Measurements from ENCODE around the gene SMARCA4.

The SMARCA4 gene

DNA sequence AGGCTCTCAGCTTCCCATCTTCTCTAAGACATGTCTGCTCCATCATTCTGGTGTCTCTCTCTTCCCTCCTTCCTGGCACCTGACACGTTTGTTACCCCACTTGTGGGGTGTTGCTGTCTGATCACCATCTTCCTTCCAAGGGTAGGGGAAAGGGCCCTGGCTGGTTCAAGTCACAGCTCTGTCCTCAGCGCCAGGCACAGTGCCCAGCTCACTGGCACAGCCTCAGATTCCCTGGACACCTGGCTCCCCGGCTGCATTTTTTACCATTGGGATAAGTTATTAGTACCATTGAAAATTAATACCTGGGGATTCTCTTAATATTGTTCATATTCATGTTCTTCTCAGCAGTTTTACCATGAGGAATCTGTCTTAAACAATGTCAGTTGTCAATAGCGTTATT lies 77.7 kb downstream of the SMARCA4 start:
- DNase-seq: no peak

- DNase-seq: no peak
These were observed 80.4 kb downstream of the SMARCA4 start for GRCh38 chr19:11041194-11041593.

- DNase-seq: no peak
These were observed 81.3 kb downstream of the SMARCA4 start for GRCh38 chr19:11041966-11042627.

DNA sequence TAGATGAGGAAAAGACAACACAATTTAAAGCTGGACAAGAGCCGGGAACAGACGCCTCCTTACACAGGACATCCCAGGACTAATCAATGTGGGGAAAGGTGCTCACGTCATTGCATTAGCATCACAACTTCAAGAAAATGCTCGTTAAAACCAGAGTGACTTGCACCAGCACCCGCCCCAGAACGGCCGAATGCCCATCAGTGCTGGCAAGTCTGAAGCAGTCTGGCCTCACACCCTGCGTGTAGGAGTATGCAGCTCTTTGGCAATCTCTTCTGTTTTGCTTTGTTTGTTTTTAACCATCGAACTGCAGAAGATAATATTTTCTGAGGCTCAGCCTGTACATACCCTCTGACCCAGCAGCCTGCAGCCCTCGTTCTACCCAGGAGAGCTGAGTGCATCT lies 83.6 kb downstream of the SMARCA4 start:
- no peak for DNase-seq

DNA sequence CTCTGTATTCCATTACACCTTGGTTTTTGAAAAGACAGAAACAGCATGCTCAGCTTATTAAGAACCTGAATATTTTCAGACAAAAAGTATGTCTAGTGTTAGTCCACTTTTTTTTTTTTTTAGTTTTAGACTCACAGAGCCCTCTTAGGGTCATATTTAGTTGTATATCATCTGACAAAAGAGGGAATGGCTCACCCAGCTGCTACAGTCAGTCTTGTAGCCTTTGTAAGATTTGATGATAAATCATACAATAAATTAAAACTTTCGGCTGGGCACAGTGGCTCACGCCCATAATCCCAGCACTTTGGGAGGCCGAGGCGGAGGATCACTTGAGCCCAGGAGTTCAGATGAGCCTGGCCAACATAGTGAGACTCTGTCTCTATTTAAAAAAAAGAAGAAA lies 84.7 kb downstream of the SMARCA4 start:
- no peak for DNase-seq

DNA sequence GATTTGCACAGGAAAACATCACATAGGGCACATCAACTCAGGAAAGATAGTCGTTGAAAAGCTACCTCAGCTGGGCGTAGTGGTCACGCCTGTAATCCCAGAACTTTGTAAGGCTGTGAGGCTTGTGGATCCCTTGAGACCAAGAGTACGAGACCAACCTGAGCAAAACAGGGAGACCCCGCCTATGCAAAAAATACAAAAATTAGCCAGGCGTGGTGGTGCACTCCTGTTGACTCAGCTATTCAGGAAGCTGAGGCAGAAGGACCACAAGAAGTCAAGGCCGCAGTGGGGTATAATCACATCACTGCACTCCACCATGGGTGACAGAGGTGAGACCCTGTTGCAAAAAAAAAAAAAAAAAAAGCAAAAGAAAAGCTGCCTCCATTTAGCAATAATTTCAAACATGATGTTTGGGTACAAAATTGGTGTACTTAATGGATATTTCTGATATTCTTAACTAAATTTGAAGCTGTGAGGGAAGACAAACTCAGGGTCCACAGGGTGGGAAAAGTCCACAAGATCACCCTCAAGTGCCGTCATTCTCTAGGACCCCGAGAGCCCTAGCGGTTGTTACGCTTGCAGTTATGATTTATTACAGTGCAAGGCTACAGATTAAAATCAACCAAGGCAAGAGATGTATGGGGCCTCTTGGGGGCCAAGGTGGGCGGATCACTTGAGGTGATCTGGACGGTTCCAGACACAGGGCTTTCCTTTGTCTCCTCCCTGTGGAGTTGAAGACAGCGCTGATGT lies 86.0 kb downstream of the SMARCA4 start:
- DNase-seq: no peak

DNA sequence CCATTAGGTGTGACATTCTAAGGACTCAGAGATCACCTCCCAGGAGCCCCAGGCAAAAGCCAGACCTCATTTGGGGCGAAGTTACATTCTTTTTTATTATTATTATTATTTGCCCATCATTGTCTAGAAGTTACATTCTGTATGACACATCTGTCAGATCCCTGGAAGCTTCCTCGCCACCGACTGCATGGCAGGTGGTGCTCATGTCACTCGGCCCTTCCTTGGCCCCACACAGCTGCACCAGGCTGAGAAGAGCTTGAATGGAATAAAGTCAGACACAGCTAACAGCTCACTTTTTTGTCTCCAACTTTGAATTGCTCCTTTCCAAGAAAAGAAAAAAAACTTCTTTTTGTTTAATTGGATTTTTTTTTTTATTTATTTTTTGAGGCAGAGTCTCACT lies 87.0 kb downstream of the SMARCA4 start:
- no peak for DNase-seq

- DNase-seq: no peak
These were observed 89.7 kb downstream of the SMARCA4 start for GRCh38 chr19:11050323-11051114.

DNA sequence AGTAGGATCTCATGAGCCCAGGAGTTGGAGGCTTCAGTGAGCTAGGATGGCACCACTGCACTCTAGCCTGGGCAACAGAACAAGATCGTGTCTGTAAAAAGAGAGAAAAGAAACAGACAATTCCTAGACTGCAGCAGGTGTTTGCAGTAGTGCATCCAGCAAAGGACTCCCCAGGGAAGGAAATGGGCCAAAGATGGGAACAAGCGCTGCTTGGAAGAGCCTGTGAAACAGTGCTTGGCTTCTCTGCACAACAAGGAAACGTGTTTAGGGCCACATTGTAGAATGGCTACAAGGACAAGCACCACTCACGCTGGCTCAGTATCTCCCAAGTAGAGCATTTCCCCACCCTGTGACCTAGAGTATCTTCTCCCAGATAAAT lies 93.0 kb downstream of the SMARCA4 start:
- DNase-seq: no peak

DNA sequence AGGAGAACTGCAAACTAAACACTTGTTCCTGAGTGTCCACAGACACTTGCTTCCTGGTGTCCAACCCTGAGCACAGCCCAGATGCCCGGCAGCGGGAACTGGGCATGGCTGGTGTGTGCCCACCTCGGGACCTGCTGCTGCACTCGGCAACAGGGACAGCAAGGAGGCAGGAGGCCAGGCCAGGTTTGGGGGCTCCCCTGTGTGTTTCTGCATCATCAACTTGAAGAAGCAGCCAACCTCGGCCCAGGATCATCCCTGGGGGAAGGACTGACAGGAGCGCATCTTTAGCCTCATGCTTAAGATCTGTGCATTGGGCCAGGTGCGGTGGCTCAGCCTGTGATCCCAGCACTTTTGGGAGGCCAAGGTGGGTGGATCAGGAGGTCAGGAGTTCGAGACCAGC lies 93.4 kb downstream of the SMARCA4 start:
- DNase-seq: no peak

DNA sequence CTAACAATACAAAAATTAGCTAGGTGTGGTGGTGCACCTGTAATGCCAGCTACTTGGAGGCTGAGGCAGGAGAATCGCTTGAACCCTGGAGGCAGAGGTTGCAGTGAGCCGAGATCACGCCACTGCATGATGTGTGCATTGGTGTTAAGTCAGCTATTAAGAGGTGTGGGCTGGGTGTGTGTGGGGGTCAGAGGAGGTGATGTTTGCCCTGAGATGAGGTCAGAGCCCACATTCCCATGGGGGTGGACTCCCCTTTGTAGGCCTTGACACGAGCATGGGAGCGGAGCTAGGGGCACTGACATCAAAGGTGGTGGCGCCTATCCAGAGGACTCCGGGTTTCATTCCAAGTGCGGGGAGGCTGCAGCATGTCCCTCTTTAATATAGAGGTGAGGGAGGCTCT lies 93.8 kb downstream of the SMARCA4 start:
- DNase-seq: no peak

GRCh38 chr19:11058246-11059030 lies 97.6 kb downstream of the SMARCA4 start:
- no peak for DNase-seq

DNA sequence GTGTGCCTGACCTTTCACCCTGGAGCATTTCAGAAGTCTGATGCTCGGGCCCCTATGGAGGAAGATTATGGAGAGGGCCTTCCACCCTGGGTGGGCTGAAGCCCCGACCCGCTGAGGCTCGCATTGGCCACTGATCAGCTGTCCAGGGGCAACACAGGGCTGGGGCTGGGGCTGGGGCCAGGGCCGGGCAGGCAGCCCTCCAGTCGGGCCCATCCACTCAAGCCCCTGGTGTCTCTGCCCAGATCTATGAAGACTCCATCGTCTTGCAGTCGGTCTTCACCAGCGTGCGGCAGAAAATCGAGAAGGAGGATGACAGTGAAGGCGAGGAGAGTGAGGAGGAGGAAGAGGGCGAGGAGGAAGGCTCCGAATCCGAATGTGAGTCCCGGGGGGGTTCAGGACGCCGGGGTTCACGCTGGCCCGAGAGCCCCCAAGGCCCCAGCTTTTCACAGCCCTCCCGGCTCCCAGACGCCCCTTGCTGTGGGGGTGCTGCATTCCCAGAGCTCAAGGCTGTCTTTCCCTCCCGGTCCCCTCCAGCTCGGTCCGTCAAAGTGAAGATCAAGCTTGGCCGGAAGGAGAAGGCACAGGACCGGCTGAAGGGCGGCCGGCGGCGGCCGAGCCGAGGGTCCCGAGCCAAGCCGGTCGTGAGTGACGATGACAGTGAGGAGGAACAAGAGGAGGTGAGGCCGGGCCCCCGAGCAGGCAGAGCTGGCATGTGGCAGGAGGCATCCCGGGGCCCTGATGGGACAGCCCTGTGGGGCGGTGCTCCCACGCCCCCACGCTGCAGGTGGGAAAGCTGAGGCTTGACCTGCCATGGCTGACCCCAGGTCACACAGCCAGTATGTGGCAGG lies 98.9 kb downstream of the SMARCA4 start:
- DNase-seq: no peak

GRCh38 chr19:11061952-11062351 lies 101.1 kb downstream of the SMARCA4 start:
- no peak for DNase-seq

DNA sequence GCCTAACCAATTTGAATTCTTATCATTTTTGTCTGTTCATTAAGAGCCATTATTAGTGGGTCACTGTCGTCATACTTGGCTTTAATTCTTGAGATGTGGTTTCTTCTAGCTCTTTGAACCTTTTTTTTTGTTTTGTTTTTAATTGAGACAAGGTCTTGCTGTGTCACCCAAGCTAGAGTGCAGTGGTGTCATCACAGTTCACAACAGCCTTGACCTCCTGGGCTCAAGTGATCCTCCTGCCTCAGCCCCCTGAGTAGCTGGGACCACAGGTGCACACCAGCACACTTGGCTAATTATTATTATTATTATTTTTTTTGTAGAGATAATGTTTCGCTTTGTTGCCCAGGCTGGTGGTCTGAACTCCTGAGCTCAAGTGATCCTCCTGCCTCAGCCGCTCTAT lies 102.6 kb downstream of the SMARCA4 start:
- DNase-seq: no peak

DNA sequence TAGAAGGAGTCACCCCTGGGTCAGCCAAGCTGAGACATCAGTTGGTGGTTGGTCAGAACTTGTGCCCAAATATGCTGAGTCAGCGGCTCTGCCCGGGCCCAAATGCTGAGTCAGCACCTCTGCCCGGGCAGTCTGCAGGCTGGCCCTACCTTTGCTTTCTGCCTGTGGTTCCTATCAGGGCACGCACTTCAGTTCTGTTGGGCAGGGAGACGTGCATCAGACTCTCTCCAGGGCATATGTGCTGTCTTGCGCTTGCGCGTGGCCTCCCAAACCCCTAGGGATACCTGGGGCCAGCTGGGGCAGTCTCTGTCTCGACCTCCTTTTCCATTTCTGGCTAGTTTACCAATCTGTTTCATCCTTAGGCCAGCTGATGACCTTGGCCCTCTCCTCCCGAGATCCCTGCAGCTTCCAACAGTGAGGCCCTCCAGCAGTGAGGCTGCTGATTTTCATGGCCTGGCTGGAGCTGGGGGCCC lies 104.0 kb downstream of the SMARCA4 start:
- DNase-seq: no peak

GRCh38 chr19:11066326-11066725 lies 105.5 kb downstream of the SMARCA4 start:
- no peak for DNase-seq

- no peak for DNase-seq
These were observed 106.7 kb downstream of the SMARCA4 start for GRCh38 chr19:11067356-11068113.

GRCh38 chr19:11069561-11069960 lies 108.7 kb downstream of the SMARCA4 start:
- DNase-seq: no peak

DNA sequence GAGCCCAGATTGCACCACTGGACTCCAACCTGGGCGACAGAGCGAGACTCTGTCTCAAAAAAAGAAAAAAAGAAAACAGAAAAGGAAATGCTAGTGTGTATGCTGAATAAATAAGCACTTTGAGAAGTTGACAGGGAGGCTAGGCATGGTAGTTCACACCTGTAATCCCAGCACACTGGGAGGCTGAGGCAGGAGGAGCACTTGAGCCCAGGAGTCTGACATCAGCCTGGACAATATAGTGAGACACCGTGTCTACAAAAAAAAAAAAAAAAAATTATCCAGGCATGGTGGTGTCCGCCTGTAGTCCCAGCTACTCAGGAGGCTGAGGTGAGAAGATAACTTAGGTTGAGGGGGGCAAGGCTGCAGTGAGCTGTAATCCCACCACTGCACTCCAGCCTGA lies 109.3 kb downstream of the SMARCA4 start:
- DNase-seq: no peak

- no peak for DNase-seq
These were observed 112.7 kb downstream of the SMARCA4 start for GRCh38 chr19:11073568-11073967.
